ENCODE data around the gene CD151.

Gene CD151

GRCh38 chr11:875769-876301 lies 43.1 kb downstream of the CD151 start:
- no peak for DNase-seq

DNA sequence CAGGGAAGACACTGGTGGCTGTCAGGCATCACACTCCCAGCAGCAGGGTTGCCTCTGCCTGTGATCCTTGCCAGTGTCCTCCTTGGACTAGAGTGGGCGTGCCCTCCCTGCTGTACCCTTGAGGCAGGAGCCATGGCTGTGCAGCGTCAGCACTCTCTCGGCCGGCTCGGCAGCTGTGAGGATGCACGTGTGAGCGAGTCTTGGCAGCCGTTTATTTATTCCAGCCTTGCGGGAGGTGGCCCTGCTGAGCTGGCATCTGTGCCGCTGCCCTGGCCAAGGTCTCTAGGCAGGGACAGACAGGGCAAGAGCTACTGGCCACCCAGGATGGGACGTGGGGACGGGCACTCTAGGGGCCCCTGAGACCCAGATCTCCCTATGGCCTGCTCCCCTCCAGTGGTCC lies 43.8 kb downstream of the CD151 start:
- DNase-seq: no peak

- no peak for DNase-seq
These were observed 44.8 kb downstream of the CD151 start for GRCh38 chr11:877565-877964.

- DNase-seq: no peak
These were observed 47.7 kb downstream of the CD151 start for GRCh38 chr11:880447-880846.

GRCh38 chr11:882596-882995 lies 49.8 kb downstream of the CD151 start:
- DNase-seq: no peak

DNA sequence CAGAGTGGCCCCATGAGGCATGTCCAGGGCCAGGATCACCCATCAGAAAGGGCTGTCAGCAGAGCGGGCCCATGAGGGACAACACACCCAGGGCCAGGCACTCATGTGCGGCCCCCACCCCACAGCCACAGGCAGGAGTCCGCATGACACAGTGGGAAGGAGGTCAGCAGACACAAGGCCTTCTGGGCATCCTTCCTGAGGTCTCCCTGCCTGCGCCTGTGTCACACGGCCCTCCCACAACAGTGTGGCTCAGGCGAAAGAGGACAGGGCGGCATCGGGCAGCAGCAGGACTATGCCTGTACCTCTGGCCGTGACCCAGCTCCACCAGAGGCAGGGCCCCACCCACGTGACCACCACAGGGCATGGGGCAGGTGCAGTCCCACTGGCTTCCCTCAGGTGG lies 50.8 kb downstream of the CD151 start:
- DNase-seq: no peak

DNA sequence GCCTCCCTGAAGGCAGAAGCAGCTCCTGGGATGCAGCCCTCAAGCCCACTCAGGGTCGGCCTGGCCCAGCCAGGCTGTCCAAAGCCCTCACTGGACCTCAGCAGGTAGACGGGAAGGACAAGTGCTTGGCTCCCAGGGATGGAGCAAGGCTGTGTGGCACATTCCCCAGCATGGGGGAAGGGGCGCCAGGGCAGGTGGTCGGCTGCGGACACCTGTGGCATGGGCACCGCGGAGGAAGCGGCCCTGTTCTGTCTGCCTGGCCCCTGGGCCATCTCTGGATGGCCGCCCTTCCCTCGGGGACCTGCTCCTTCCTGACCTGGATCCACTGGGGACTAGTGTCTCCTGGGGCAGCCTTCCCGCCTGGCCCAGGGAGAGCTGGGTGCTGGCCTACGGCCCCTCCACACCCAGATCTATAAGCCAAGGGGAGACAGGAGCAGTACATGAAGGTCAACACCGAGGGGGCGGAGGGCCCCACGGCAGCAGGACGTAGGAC lies 51.9 kb downstream of the CD151 start:
- no peak for DNase-seq

- no peak for DNase-seq
These were observed 53.8 kb downstream of the CD151 start for GRCh38 chr11:886568-886967.

GRCh38 chr11:887589-887988 lies 54.8 kb downstream of the CD151 start:
- DNase-seq: no peak
